GM10266 (cell line): ENCODE results near the gene CXCR6.

Source experiments
- DNase-seq: peaks from one replicate; pipeline ENCODE4 v3.0.0; 2012; ENCODE audit errors: extremely low spot score
- CTCF ChIP-seq: IDR thresholded peaks from 2 replicates; pipeline ENCODE4 v1.5.1; 2012; ENCODE audit warnings: mild to moderate bottlenecking, low read depth; ENCODE audit not compliant: control insufficient read depth, insufficient read depth; ENCODE audit errors: missing control alignments

The CXCR6 gene

GRCh38 chr3:45968706-45969105 lies 25.4 kb downstream of the CXCR6 start:
- TF ChIP-seq CTCF, result no peak
- no peak for DNase-seq

GRCh38 chr3:45969116-45969515 lies 25.9 kb downstream of the CXCR6 start:
- no peak for DNase-seq
- TF ChIP-seq CTCF, result no peak

- no peak for TF ChIP-seq CTCF
- DNase-seq, result no peak
Observed at GRCh38 chr3:45969953-45970352, 26.7 kb downstream of the CXCR6 start.

GRCh38 chr3:45972534-45973402 lies 29.5 kb downstream of the CXCR6 start:
- TF ChIP-seq CTCF, result no peak
- DNase-seq, result peak; percentile 31

GRCh38 chr3:45974686-45975085 lies 31.4 kb downstream of the CXCR6 start:
- TF ChIP-seq CTCF, result no peak
- no peak for DNase-seq

GRCh38 chr3:45975686-45976085 lies 32.4 kb downstream of the CXCR6 start:
- DNase-seq, result no peak
- TF ChIP-seq CTCF, result no peak

GRCh38 chr3:45976191-45977091 lies 33.2 kb downstream of the CXCR6 start:
- DNase-seq, result no peak
- TF ChIP-seq CTCF, result no peak
